GM12801 (cell line): ENCODE data around the gene DAPK1.

Experiments
- CTCF ChIP-seq: IDR thresholded peaks from one replicate; pipeline ENCODE4 v1.5.1; 2011; ENCODE audit warnings: control low read depth; ENCODE audit not compliant: insufficient read length; ENCODE audit errors: extremely low read depth

The DAPK1 gene

GRCh38 chr9:87734106-87734505 lies 236.4 kb downstream of the DAPK1 start:
- TF ChIP-seq CTCF: no peak

- no peak for TF ChIP-seq CTCF
Measured at GRCh38 chr9:87739546-87739945, 241.9 kb downstream of the DAPK1 start.

GRCh38 chr9:87740209-87740608 lies 242.5 kb downstream of the DAPK1 start:
- TF ChIP-seq CTCF: no peak

GRCh38 chr9:87741326-87741725 lies 243.7 kb downstream of the DAPK1 start:
- TF ChIP-seq CTCF: no peak

GRCh38 chr9:87741891-87742290 lies 244.2 kb downstream of the DAPK1 start:
- TF ChIP-seq CTCF: no peak

GRCh38 chr9:87742813-87743428 lies 245.3 kb downstream of the DAPK1 start:
- no peak for TF ChIP-seq CTCF

GRCh38 chr9:87746186-87746585 lies 248.5 kb downstream of the DAPK1 start:
- TF ChIP-seq CTCF: no peak

GRCh38 chr9:87748881-87749280 lies 251.2 kb downstream of the DAPK1 start:
- TF ChIP-seq CTCF: no peak
